K562 (cell line): ENCODE measurements around the gene WLS. TPM values are rescaled to one million over a fixed set of nuclear protein-coding genes. Genes with fewer than 3 reads are reported as not detected.

Experiments
- ATAC-seq: fragments of 200-7000 bp; cut with Tn5 transposase; 3 replicates; pipeline ENCODE4 v1.9.1; 2020; ENCODE audit warnings: moderate library complexity
- BruUV-seq: library from RNA; stranded (reverse); fragments of 400-500 nt; replicated peaks from 2 replicates; lab custom pipeline; 2021; lab: Mats Ljungman, UMichigan
- CTCF ChIA-PET: fragments of 300-600 bp; formaldehyde crosslinking; extraction: SDS; loops from one replicate; lab custom pipeline; 2021; ENCODE audit warnings: low intra/inter-chr PET ratio; lab: Yijun Ruan, JAX
- POLR2A ChIA-PET: fragments of 300-600, 350-650 bp; sonication (Branson Sonifier 250); formaldehyde crosslinking; extraction: SDS; loops from one replicate; lab custom pipeline; 2021; ENCODE audit warnings: antibody characterized with exemption, inconsistent platforms; lab: Yijun Ruan, JAX
- DNase-seq, 4 experiments: peaks; one replicate each; pipeline versions ENCODE4 v3.0.0 to v3.0.0-alpha.2; 2011 to 2018; ENCODE audit warnings: low spot score in 3 of 4, mixed read lengths in 3 of 4; ENCODE audit errors: extremely low read depth in 1 of 4
- FAIRE-seq: peaks from 2 replicates; lab custom pipeline; 2011; peaks lifted over from hg19 to GRCh38; lab: Jason Lieb, UNC
- H2AFZ ChIP-seq: 2 replicates; pipeline ENCODE4 v1.6.0; 2011; ENCODE audit warnings: low read depth, low read length, control low read depth, inconsistent platforms
- H3K27ac ChIP-seq: fragments of 200-600 bp; 3 replicates; pipeline ENCODE4 v1.8.0; 2011; ENCODE audit warnings: low read depth, mild to moderate bottlenecking, control low read depth, inconsistent platforms, low read length, moderate library complexity, mixed read lengths; ENCODE audit errors: extremely low read depth
- H3K27me3 ChIP-seq, 2 experiments: fragments of 300-600 bp in 1 of 2; 2 replicates in 1 of 2; 3 replicates in 1 of 2; pipeline versions ENCODE4 v1.6.0 to v1.8.0; 2011; ENCODE audit warnings: inconsistent platforms in 2 of 2, low read length in 2 of 2, mild to moderate bottlenecking in 1 of 2, mixed read lengths in 1 of 2, moderate library complexity in 1 of 2; ENCODE audit not compliant: control insufficient read depth in 2 of 2, insufficient read depth in 2 of 2
- H3K36me3 ChIP-seq: fragments of 300-600 bp; 3 replicates; pipeline ENCODE4 v1.8.0; 2011; ENCODE audit warnings: mild to moderate bottlenecking, low read length, inconsistent platforms; ENCODE audit not compliant: control insufficient read depth, insufficient read depth
- H3K4me1 ChIP-seq, 2 experiments: fragments of 200-600 bp in 1 of 2; replicated peaks in 1 of 2; 2 replicates in 1 of 2; 3 replicates in 1 of 2; pipeline versions ENCODE4 v1.5.1 to v1.8.0; 2011; ENCODE audit warnings: inconsistent platforms in 2 of 2, low read length in 2 of 2, mild to moderate bottlenecking in 1 of 2, mixed read lengths in 1 of 2, moderate library complexity in 1 of 2; ENCODE audit not compliant: control insufficient read depth in 2 of 2, insufficient read depth in 2 of 2
- H3K4me2 ChIP-seq: 2 replicates; pipeline ENCODE4 v1.6.1; 2011; ENCODE audit warnings: low read length, control low read depth, inconsistent platforms, mixed read lengths; ENCODE audit not compliant: insufficient read depth
- H3K4me3 ChIP-seq: fragments of 200-600 bp; sonication (generic), shearing (Covaris generic); 2 replicates; pipeline ENCODE4 v1.5.1; 2016; ENCODE audit warnings: control low read depth, inconsistent platforms
- H3K79me2 ChIP-seq: fragments of 200-600 bp; 3 replicates; pipeline ENCODE4 v1.8.0; 2011; ENCODE audit warnings: low read length, inconsistent platforms; ENCODE audit not compliant: control insufficient read depth, insufficient read depth
- H3K9ac ChIP-seq, 2 experiments: 2 replicates each; pipeline versions ENCODE4 v1.6.0 to v1.6.1; 2011; ENCODE audit warnings: low read depth in 2 of 2, low read length in 2 of 2, control low read depth in 1 of 2, inconsistent platforms in 1 of 2, mild to moderate bottlenecking in 1 of 2, mixed read lengths in 1 of 2; ENCODE audit not compliant: insufficient read depth in 1 of 2
- H3K9me1 ChIP-seq: one replicate; pipeline ENCODE4 v1.6.0; 2011; ENCODE audit warnings: inconsistent platforms, mild to moderate bottlenecking, low read length, moderate library complexity; ENCODE audit not compliant: control insufficient read depth, insufficient read depth
- H3K9me3 ChIP-seq: replicated peaks from 2 replicates; pipeline ENCODE4 v1.5.1; 2011; ENCODE audit warnings: low read depth, low read length, inconsistent platforms; ENCODE audit not compliant: control insufficient read depth, insufficient read depth
- H4K20me1 ChIP-seq: replicated peaks from 2 replicates; pipeline ENCODE4 v1.6.1; 2011; ENCODE audit warnings: low read length, inconsistent platforms, mixed read lengths; ENCODE audit not compliant: control insufficient read depth, insufficient read depth
- ARID2 ChIP-seq: fragments of 450-650 bp; IDR thresholded peaks from 2 replicates; pipeline ENCODE4 v1.6.1; 2017; ENCODE audit warnings: antibody characterized with exemption, mild to moderate bottlenecking
- ARNT ChIP-seq, 2 experiments: fragments of 450-650 bp; IDR thresholded peaks; 2 replicates each; pipeline ENCODE4 v1.6.1; 2016; ENCODE audit warnings: mild to moderate bottlenecking in 1 of 2
- BRF1 ChIP-seq: IDR thresholded peaks from 3 replicates; pipeline ENCODE4 v1.6.1; 2011; ENCODE audit warnings: borderline replicate concordance, mild to moderate bottlenecking; ENCODE audit not compliant: insufficient read length; ENCODE audit errors: extremely low read depth
- KHSRP ChIP-seq: fragments of 450-650 bp; IDR thresholded peaks from 2 replicates; pipeline ENCODE4 v1.6.1; 2017
- MECOM ChIP-seq: fragments of 250-450 bp; sonication (Bioruptor Pico); IDR thresholded peaks from 2 replicates; pipeline ENCODE4 v1.8.0; 2022; ENCODE audit warnings: inconsistent platforms
- PHB2 ChIP-seq: fragments of 450-650 bp; IDR thresholded peaks from 2 replicates; pipeline ENCODE4 v1.6.1; 2017; ENCODE audit warnings: low read depth
- ZFX ChIP-seq: sonication (generic); formaldehyde crosslinking; IDR thresholded peaks from 2 replicates; pipeline ENCODE4 v1.8.0; 2022; ENCODE audit warnings: mild to moderate bottlenecking, missing genetic modification reagents, moderate library complexity
- ZNF143 ChIP-seq: sonication (generic); formaldehyde crosslinking; IDR thresholded peaks from 2 replicates; pipeline ENCODE4 v1.9.0; 2022; ENCODE audit warnings: mild to moderate bottlenecking, missing genetic modification reagents
- ZNF282 ChIP-seq: sonication (generic); formaldehyde crosslinking; IDR thresholded peaks from 2 replicates; pipeline ENCODE4 v1.8.1; 2023; ENCODE audit warnings: missing genetic modification reagents
- ZNF445 ChIP-seq: fragments of 250-450 bp; sonication (Bioruptor Pico); IDR thresholded peaks from 2 replicates; pipeline ENCODE4 v1.4.0; 2020; ENCODE audit warnings: low read depth, mild to moderate bottlenecking, moderate library complexity
- ZNF561 ChIP-seq: fragments of 450-650 bp; formaldehyde crosslinking; conservative IDR thresholded peaks from 2 replicates; pipeline ENCODE4 v1.4.0; 2020; ENCODE audit warnings: mild to moderate bottlenecking, moderate library complexity
- ZSCAN29 ChIP-seq: fragments of 450-650 bp; IDR thresholded peaks from 2 replicates; pipeline ENCODE4 v1.6.1; 2017
- WGBS: fragments of 100-300 bp; shearing (Covaris generic); methylation state at CpG from one replicate; pipeline ENCODE4 v1.1.6; 2016; ENCODE audit warnings: low coverage, mixed read lengths; ENCODE audit not compliant: insufficient coverage; ENCODE audit errors: missing lambda C conversion rate; 5-methylcytosine and 5-hydroxymethylcytosine counted together
- in situ Hi-C: fragments of 300-500 bp; cut with MboI; formaldehyde crosslinking; loops from 4 replicates; pipeline ENCODE4 v1.15.0; 2018; ENCODE audit warnings: inconsistent platforms, mixed read lengths
- intact Hi-C: fragments of 100-400 bp; cut with micrococcal nuclease; formaldehyde crosslinking; loops from 2 replicates; pipeline ENCODE4 v1.14.2; 2022
- polyA plus RNA-seq, 8 experiments: library from polyadenylated mRNA; depleted of rRNA in 4 of 8; stranded (reverse) in 5 of 8; unstranded in 3 of 8; fragments of >200 nt; fragmentation: Nextera tagmentation in 2 of 8; fragmentation: Illumina TruSeq in 1 of 8; extraction: Ambion mirVana in 2 of 8; extraction: Trizol in 1 of 8; gene quantifications; 2 replicates each; pipeline versions ENCODE4 v1.2.1 to v1.2.3, GENCODE V29; 2011 to 2014; ENCODE audit warnings: inconsistent platforms in 1 of 8, missing spikeins in 1 of 8
- total RNA-seq, 7 experiments: library from RNA; depleted of rRNA in 6 of 7; stranded (reverse); fragments of >200 nt in 6 of 7; fragmentation: Illumina TruSeq in 2 of 7; extraction: Trizol in 2 of 7; gene quantifications; 2 replicates each; pipeline versions ENCODE4 v1.2.1 to v1.2.3, GENCODE V29; 2011 to 2021; ENCODE audit warnings: low replicate concordance in 1 of 7
- TF ChIP-seq, protein P1 (sequence below): IDR thresholded peaks from 2 replicates; pipeline ENCODE4 v1.6.1; 2014; ENCODE audit warnings: antibody characterized with exemption
- TF ChIP-seq, protein P2 (sequence below): fragments of 250-450 bp; sonication (Bioruptor Pico); IDR thresholded peaks from 2 replicates; pipeline ENCODE4 v1.4.0; 2020; ENCODE audit warnings: mild to moderate bottlenecking, moderate library complexity

The WLS gene
- total and polyA plus RNA-seq, 9 of the 15 experiments (the other 6 are each of a cell fraction or from before 2014, with no cell fraction given) = 0.47 TPM; not detected in 8

DNA sequence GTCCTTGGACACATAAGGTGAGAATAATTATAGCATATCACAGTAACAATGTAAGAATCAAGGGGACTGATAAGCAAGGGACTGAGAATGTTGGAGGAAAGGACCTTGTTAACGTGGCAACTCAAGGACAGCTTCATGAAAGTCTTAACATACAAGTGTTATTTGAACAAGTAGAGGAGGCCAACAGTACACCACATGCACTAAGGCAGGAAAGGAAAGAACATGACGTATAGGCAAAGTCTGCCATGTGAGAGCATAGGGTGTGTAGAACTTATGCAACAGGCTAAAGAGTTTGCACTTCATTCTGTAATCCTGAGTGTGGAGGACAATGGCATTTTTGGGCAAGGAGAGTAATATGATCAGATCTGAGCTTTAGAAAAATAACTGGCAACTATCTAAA is 148.6 kb downstream of the WLS start:
- DNase-seq = no peak
- Histone ChIP-seq H3K9me3 (no peaks in the 10 kb centered on the region), H3K4me2 (no peak overlapping the region), H3K4me1 (no peaks in the 10 kb centered on the region), H3K36me3 (no peaks in the 10 kb centered on the region), H3K79me2 (no peaks in the 10 kb centered on the region), H4K20me1 (no peaks in the 10 kb centered on the region), H3K9ac (no peak overlapping the region), H3K27me3 (no peaks in the 10 kb centered on the region), H2AFZ (no peak overlapping the region), H3K4me3 (no peak overlapping the region), H3K9me1 (no peaks in the 10 kb centered on the region), H3K27ac (no peak overlapping the region)
- no peak for FAIRE-seq
- TF ChIP-seq PHB2 = no peak
- no peak for TF ChIP-seq MECOM (CRISPR knock-in tag)
- CTCF ChIA-PET = no interaction called here
- WGBS = 0% methylated on average over 2 of the region's 2 CpGs
- in situ Hi-C loops = no loop called here
- BruUV-seq = no TSS peak
- POLR2A ChIA-PET = no interaction called here
- intact Hi-C loops = no loop called here
- ATAC-seq = no peak

DNA sequence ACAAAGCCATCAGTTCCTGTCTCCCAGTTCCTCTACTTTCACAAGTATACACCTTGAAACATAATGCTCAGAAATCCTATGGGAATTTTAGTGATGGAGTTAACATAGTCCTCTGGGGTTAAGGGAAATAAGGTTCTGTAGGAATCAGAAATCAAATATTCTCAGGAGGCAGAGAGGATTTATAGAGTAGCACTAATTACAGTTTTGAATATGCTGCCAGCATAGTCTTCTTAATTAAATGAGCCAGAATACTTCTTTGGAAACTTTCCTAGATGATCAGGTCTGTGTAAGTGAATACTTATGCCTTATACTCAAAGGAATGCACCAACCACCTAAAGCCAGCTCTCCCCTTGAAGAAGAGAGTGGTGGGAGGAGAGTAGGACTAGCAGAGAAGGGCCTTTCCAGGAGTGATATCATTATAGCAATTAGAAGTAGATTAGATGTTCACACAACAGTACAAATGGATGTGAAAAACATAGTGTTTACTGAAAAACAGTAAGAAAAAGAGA is 150.5 kb downstream of the WLS start:
- ChIA-PET POLR2A (no interaction called here), CTCF (no interaction called here)
- intact Hi-C loops (no loop called here), in situ Hi-C loops (no loop called here)
- Histone ChIP-seq H3K36me3 (no peaks in the 10 kb centered on the region), H2AFZ (no peak overlapping the region), H3K9me1 (no peaks in the 10 kb centered on the region), H3K27ac (no peak overlapping the region), H3K79me2 (no peaks in the 10 kb centered on the region), H3K4me3 (no peak overlapping the region), H3K9me3 (no peaks in the 10 kb centered on the region), H4K20me1 (no peaks in the 10 kb centered on the region), H3K4me2 (no peak overlapping the region), H3K9ac (no peak overlapping the region), H3K4me1 (no peaks in the 10 kb centered on the region), H3K27me3 (no peaks in the 10 kb centered on the region)
- ATAC-seq (no peak), FAIRE-seq (no peak), DNase-seq (no peak)
- BruUV-seq = no TSS peak
- TF ChIP-seq ARID2 (no peak), BRF1 (no peak), ZFX (CRISPR knock-in tag) (no peak), ZNF143 (no peak), ARNT (IDR thresholded peaks at IDR 0.05) (no peak), ZSCAN29 (no peak), ZNF445 (CRISPR knock-in tag) (no peak), ZNF282 (no peak), KHSRP (no peak), ZNF561 (no peak)
- TF ChIP-seq, protein P1, sequence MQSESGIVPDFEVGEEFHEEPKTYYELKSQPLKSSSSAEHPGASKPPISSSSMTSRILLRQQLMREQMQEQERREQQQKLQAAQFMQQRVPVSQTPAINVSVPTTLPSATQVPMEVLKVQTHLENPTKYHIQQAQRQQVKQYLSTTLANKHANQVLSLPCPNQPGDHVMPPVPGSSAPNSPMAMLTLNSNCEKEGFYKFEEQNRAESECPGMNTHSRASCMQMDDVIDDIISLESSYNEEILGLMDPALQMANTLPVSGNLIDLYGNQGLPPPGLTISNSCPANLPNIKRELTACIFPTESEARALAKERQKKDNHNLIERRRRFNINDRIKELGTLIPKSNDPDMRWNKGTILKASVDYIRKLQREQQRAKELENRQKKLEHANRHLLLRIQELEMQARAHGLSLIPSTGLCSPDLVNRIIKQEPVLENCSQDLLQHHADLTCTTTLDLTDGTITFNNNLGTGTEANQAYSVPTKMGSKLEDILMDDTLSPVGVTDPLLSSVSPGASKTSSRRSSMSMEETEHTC = no peak
- TF ChIP-seq, protein P2, sequence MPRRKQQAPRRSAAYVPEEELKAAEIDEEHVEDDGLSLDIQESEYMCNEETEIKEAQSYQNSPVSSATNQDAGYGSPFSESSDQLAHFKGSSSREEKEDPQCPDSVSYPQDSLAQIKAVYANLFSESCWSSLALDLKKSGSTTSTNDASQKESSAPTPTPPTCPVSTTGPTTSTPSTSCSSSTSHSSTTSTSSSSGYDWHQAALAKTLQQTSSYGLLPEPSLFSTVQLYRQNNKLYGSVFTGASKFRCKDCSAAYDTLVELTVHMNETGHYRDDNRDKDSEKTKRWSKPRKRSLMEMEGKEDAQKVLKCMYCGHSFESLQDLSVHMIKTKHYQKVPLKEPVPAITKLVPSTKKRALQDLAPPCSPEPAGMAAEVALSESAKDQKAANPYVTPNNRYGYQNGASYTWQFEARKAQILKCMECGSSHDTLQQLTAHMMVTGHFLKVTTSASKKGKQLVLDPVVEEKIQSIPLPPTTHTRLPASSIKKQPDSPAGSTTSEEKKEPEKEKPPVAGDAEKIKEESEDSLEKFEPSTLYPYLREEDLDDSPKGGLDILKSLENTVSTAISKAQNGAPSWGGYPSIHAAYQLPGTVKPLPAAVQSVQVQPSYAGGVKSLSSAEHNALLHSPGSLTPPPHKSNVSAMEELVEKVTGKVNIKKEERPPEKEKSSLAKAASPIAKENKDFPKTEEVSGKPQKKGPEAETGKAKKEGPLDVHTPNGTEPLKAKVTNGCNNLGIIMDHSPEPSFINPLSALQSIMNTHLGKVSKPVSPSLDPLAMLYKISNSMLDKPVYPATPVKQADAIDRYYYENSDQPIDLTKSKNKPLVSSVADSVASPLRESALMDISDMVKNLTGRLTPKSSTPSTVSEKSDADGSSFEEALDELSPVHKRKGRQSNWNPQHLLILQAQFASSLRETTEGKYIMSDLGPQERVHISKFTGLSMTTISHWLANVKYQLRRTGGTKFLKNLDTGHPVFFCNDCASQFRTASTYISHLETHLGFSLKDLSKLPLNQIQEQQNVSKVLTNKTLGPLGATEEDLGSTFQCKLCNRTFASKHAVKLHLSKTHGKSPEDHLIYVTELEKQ = no peak
